ENCODE measurements around the gene CCDC187. TPM values are rescaled to one million over a fixed set of nuclear protein-coding genes. Genes with fewer than 3 reads are reported as not detected.

CCDC187 gene
- total and polyA plus RNA-seq, 2 of the 4 experiments (the other 2 are of a cell fraction): not detected

DNA sequence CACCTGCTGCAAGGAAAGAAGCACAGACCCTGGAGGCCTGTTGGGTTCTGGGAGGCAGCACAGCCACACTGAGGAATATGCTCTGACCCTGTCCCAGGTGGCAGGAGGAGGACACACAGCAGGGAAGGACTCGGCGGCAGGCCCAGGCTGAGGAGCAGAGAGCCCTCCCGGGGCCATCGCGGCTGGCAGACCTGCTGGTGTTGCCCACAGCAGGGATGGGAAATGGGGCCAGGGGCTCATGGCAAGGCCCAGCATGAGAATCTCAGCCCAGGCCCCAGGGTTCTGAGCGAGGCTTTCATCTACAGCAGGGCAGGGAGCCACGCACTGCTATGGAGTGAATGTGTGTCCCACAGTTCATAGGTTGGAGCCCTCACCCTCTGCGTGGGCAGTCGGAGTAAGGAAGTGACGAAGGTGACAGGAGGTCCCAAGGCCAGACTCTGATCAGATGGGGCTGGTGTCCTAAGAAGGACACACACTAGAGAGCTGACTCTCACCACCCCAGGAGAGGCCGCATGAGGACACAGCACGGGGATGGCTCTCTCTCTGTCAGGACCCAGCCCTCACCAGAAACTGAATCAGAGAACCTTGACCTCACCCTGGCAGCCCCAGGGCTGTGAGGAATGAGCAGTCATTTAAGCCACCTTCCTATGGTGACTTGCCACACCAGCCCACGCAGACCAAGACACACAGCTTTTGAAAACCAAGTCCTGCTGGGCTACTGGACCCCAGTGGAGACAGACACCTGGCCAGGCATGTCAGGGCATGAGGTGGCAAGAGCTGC lies 13.2 kb upstream of the CCDC187 start:
- Histone ChIP-seq H3K14ac (replicated peaks; ENCODE audit: low read depth, low read length) (0 out of 2 replicates have a peak overlapping the region, but pooled peaks have one; percentile 8), H2AK5ac (ENCODE audit: low read depth, low read length) (peak overlapping the region; percentile 39; the same call in 1 of the 2 replicates), H4K20me1 (ENCODE audit: insufficient read depth, low read length) (no peaks in the 10 kb centered on the region), H2BK20ac (ENCODE audit: low read depth, low read length) (no peak overlapping the region), H2AK9ac (replicated peaks; ENCODE audit: low read depth, low read length, poor library complexity) (peak overlapping the region; percentile 61), H3K79me1 (ENCODE audit: low read depth in 1 of 2, low read length in 2 of 2) (no peaks in the 10 kb centered on the region), H3K9me3 (ENCODE audit: control insufficient read depth, insufficient read depth, low read length) (peaks cover 17% of the 10 kb centered on the region), H4K5ac (ENCODE audit: low read depth, low read length) (no peak overlapping the region), H3K9ac (ENCODE audit: low read depth, low read length) (no peak overlapping the region), H4K91ac (ENCODE audit: insufficient read depth, low read depth, low read length) (no peak overlapping the region), H3K4me2 (ENCODE audit: low read depth, low read length) (no peak overlapping the region), H3K4me1 (ENCODE audit: control insufficient read depth, insufficient read depth, low read length) (peaks cover 3% of the 10 kb centered on the region; the same call in 1 of the 2 replicates), H3K27me3 (ENCODE audit: control insufficient read depth, insufficient read depth, low read length) (no peaks in the 10 kb centered on the region), H2BK15ac (ENCODE audit: low read depth, low read length) (no peak overlapping the region), H3K4me3 (ENCODE audit: insufficient read depth, low read depth, low read length) (no peak overlapping the region), H2BK5ac (ENCODE audit: low read depth, low read length, poor library complexity, severe bottlenecking) (no peak overlapping the region), H3K27ac (ENCODE audit: insufficient read depth, low read length) (no peak overlapping the region), H3K23ac (ENCODE audit: low read depth, low read length) (no peak overlapping the region), H2AFZ (replicated peaks; ENCODE audit: low read length, poor library complexity) (no peak overlapping the region), H3K36me3 (ENCODE audit: control insufficient read depth, insufficient read depth, low read length) (no peaks in the 10 kb centered on the region), H3K4ac (ENCODE audit: low read depth, low read length) (no peak overlapping the region), H3K56ac (ENCODE audit: extremely low read depth, insufficient read depth, low read length) (no peak overlapping the region), H4K8ac (ENCODE audit: low read depth in 2 of 2, low read length in 2 of 2) (no peak overlapping the region), H3K18ac (ENCODE audit: low read depth, low read length) (no peak overlapping the region), H2BK120ac (ENCODE audit: low read depth, low read length) (no peak overlapping the region), H3K9me1 (ENCODE audit: insufficient read depth, low read length) (no peaks in the 10 kb centered on the region)
- intact Hi-C loops (cut with micrococcal nuclease): no loop called here
- TF ChIP-seq, protein P1, sequence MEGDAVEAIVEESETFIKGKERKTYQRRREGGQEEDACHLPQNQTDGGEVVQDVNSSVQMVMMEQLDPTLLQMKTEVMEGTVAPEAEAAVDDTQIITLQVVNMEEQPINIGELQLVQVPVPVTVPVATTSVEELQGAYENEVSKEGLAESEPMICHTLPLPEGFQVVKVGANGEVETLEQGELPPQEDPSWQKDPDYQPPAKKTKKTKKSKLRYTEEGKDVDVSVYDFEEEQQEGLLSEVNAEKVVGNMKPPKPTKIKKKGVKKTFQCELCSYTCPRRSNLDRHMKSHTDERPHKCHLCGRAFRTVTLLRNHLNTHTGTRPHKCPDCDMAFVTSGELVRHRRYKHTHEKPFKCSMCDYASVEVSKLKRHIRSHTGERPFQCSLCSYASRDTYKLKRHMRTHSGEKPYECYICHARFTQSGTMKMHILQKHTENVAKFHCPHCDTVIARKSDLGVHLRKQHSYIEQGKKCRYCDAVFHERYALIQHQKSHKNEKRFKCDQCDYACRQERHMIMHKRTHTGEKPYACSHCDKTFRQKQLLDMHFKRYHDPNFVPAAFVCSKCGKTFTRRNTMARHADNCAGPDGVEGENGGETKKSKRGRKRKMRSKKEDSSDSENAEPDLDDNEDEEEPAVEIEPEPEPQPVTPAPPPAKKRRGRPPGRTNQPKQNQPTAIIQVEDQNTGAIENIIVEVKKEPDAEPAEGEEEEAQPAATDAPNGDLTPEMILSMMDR (conservative IDR thresholded peaks at IDR 0.05; ENCODE audit: low read depth, low read length): no peak
- TF ChIP-seq MXI1 (IDR thresholded peaks at IDR 0.05; ENCODE audit: borderline replicate concordance, low read depth, low read length): no peak
- TF ChIP-seq, protein P2, sequence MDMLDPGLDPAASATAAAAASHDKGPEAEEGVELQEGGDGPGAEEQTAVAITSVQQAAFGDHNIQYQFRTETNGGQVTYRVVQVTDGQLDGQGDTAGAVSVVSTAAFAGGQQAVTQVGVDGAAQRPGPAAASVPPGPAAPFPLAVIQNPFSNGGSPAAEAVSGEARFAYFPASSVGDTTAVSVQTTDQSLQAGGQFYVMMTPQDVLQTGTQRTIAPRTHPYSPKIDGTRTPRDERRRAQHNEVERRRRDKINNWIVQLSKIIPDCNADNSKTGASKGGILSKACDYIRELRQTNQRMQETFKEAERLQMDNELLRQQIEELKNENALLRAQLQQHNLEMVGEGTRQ (IDR thresholded peaks at IDR 0.05; ENCODE audit: low read depth, low read length): no peak
- in situ Hi-C loops (cut with MboI; ENCODE audit: low sequenced_read_pairs): no loop called here
- POLR2A ChIA-PET (ENCODE audit: unreplicated experiment): no interaction called here
- ATAC-seq (ENCODE audit: low read depth) (no peak; the same call in 1 of the 2 replicates), DNase-seq (no peak)
- dilution Hi-C loops (cut with HindIII; ENCODE audit: low sequenced_read_pairs, unreplicated experiment): no loop called here
- no TSS peak for BruUV-seq (replicated peaks)
- CTCF ChIA-PET: no interaction called here
- WGBS, 2 experiments (ENCODE audit: extremely low coverage in 2 of 2, insufficient read length in 1 of 2): 73% methylated on average over 5 of the region's 13 CpGs; no CpG with 5 or more reads in 1 of the 2 experiments
